Common myeloid progenitor, CD34-positive (primary cell): ENCODE measurements around the gene KRT32.

Experiments used
- CTCF ChIA-PET: fragments of 350-600 bp; sonication (Branson Sonifier 250); formaldehyde crosslinking; loops from one replicate; lab custom pipeline; 2021; ENCODE audit warnings: antibody characterized with exemption; lab: Charles Lee
- POLR2A ChIA-PET: fragments of 350-600 bp; sonication (Branson Sonifier 250); formaldehyde crosslinking; loops from one replicate; lab custom pipeline; 2021; ENCODE audit warnings: antibody characterized with exemption; lab: Charles Lee
- DNase-seq, 3 donors: peaks; one replicate each; pipeline versions ENCODE4 v3.0.0 to v3.0.0-alpha.2; 2013
- H3K27ac ChIP-seq, 2 experiments: 1 replicate in 1 of 2; 2 replicates in 1 of 2; pipeline ENCODE4 v1.7.0; 2013; ENCODE audit warnings: inconsistent platforms in 2 of 2, low read length in 2 of 2, mild to moderate bottlenecking in 2 of 2, low read depth in 1 of 2, moderate library complexity in 1 of 2; ENCODE audit not compliant: severe bottlenecking in 2 of 2, insufficient read depth in 1 of 2, poor library complexity in 1 of 2
- H3K27me3 ChIP-seq, 5 experiments: replicated peaks in 2 of 5; 1 replicate in 3 of 5; 2 replicates in 2 of 5; pipeline versions ENCODE4 v1.6.1 to v1.7.0; 2013; ENCODE audit warnings: low read length in 4 of 5, mild to moderate bottlenecking in 2 of 5, moderate library complexity in 2 of 5, inconsistent platforms in 1 of 5; ENCODE audit not compliant: insufficient read depth in 5 of 5, control insufficient read depth in 4 of 5
- H3K36me3 ChIP-seq, 4 experiments: 1 replicate in 2 of 4; 2 replicates in 2 of 4; pipeline versions ENCODE4 v1.6.1 to v1.7.0; 2013; ENCODE audit warnings: low read length in 3 of 4, control low read depth in 1 of 4, mild to moderate bottlenecking in 1 of 4; ENCODE audit not compliant: control insufficient read depth in 4 of 4, insufficient read depth in 4 of 4
- H3K4me1 ChIP-seq, 4 experiments: 1 replicate in 3 of 4; 2 replicates in 1 of 4; pipeline versions ENCODE4 v1.6.1 to v1.7.1; 2013; ENCODE audit warnings: low read length in 3 of 4, mild to moderate bottlenecking in 3 of 4, control low read depth in 1 of 4, inconsistent platforms in 1 of 4, moderate library complexity in 1 of 4; ENCODE audit not compliant: control insufficient read depth in 4 of 4, insufficient read depth in 4 of 4; ENCODE audit errors: control extremely low read depth in 1 of 4
- H3K4me3 ChIP-seq, 7 experiments: 1 replicate in 4 of 7; 2 replicates in 3 of 7; pipeline versions ENCODE4 v1.5.1 to v1.7.0; 2013; ENCODE audit warnings: mild to moderate bottlenecking in 7 of 7, low read length in 6 of 7, moderate library complexity in 6 of 7, inconsistent platforms in 2 of 7, low read depth in 2 of 7, control low read depth in 1 of 7; ENCODE audit not compliant: insufficient read depth in 4 of 7, control insufficient read depth in 1 of 7; ENCODE audit errors: extremely low read depth in 1 of 7
- H3K9me3 ChIP-seq, 5 experiments: 1 replicate in 4 of 5; 2 replicates in 1 of 5; pipeline versions ENCODE4 v1.6.1 to v1.7.1; 2013; ENCODE audit warnings: low read length in 4 of 5, mild to moderate bottlenecking in 2 of 5, inconsistent platforms in 1 of 5, low read depth in 1 of 5, moderate library complexity in 1 of 5; ENCODE audit not compliant: control insufficient read depth in 4 of 5, insufficient read depth in 2 of 5; ENCODE audit errors: control extremely low read depth in 1 of 5
- WGBS: methylation state at CpG from one replicate; pipeline ENCODE4 v1.1.5; 2013; ENCODE audit not compliant: insufficient coverage; 5-methylcytosine and 5-hydroxymethylcytosine counted together

The KRT32 gene

GRCh38 chr17:41464173-41464572 lies 3.0 kb downstream of the KRT32 start:
- peaks cover 0 to 12% (median 4%) of the 10 kb centered on the region in 5 experiments for H3K9me3 ChIP-seq
- H3K27ac ChIP-seq = no peak overlapping the region
- no peaks in the 10 kb centered on the region for H3K4me1 ChIP-seq
- no peaks in the 10 kb centered on the region for H3K36me3 ChIP-seq
- DNase-seq = no peak
- H3K4me3 ChIP-seq = no peak overlapping the region
- 95% methylated on average over 8 of the region's 11 CpGs for WGBS
- peaks cover 0 to 8% (median 2%) of the 10 kb centered on the region in 5 experiments for H3K27me3 ChIP-seq
- ChIA-PET CTCF (interaction anchor here (0.7 kb wide), 1 partner anchor 146 kb away, joined by 3 read pairs; no protein-coding TSS in a partner anchor), POLR2A (no interaction called here)

GRCh38 chr17:41463746-41464145 lies 3.4 kb downstream of the KRT32 start:
- POLR2A ChIA-PET = no interaction called here
- no peak overlapping the region for H3K27ac ChIP-seq
- WGBS = 96% methylated on average over 8 of the region's 8 CpGs
- no peaks in the 10 kb centered on the region for H3K36me3 ChIP-seq
- no peak for DNase-seq
- CTCF ChIA-PET = no interaction called here
- H3K9me3 ChIP-seq = peaks cover 0 to 12% (median 4%) of the 10 kb centered on the region in 5 experiments
- H3K27me3 ChIP-seq = peaks cover 0 to 8% (median 2%) of the 10 kb centered on the region in 5 experiments
- no peaks in the 10 kb centered on the region for H3K4me1 ChIP-seq
- no peak overlapping the region for H3K4me3 ChIP-seq

GRCh38 chr17:41462705-41463104 lies 4.5 kb downstream of the KRT32 start:
- 78% methylated on average over 12 of the region's 15 CpGs for WGBS
- Histone ChIP-seq H3K27me3 (peaks cover 0 to 10% (median 0%) of the 10 kb centered on the region in 5 experiments), H3K4me1 (no peaks in the 10 kb centered on the region), H3K27ac (no peak overlapping the region), H3K36me3 (no peaks in the 10 kb centered on the region), H3K9me3 (peaks cover 0 to 3% (median 0%) of the 10 kb centered on the region in 5 experiments), H3K4me3 (no peak overlapping the region)
- CTCF ChIA-PET = no interaction called here
- DNase-seq = no peak
- POLR2A ChIA-PET = no interaction called here

GRCh38 chr17:41457676-41458075 lies 9.5 kb downstream of the KRT32 start:
- Histone ChIP-seq H3K4me3 (no peak overlapping the region), H3K27me3 (peaks cover 0 to 15% (median 0%) of the 10 kb centered on the region in 5 experiments), H3K36me3 (no peaks in the 10 kb centered on the region), H3K27ac (no peak overlapping the region), H3K9me3 (no peaks in the 10 kb centered on the region), H3K4me1 (peaks cover 0 to 5% (median 2%) of the 10 kb centered on the region in 4 experiments)
- CTCF ChIA-PET = no interaction called here
- POLR2A ChIA-PET = interaction anchor here (0.5 kb wide), 1 partner anchor 204 kb away, joined by 3 read pairs; no protein-coding TSS in a partner anchor
- 100% methylated on average over 4 of the region's 4 CpGs for WGBS
- no peak for DNase-seq

- Histone ChIP-seq H3K27me3 (peaks cover 0 to 14% (median 0%) of the 10 kb centered on the region in 5 experiments), H3K9me3 (no peaks in the 10 kb centered on the region), H3K27ac (no peak overlapping the region), H3K4me1 (peaks cover 0 to 5% (median 2%) of the 10 kb centered on the region in 4 experiments), H3K4me3 (no peak overlapping the region), H3K36me3 (no peaks in the 10 kb centered on the region)
- CTCF ChIA-PET = no interaction called here
- 100% methylated on average over 1 of the region's 3 CpGs for WGBS
- DNase-seq = no peak
- POLR2A ChIA-PET = no interaction called here
Measured at GRCh38 chr17:41456204-41456603, 11.0 kb downstream of the KRT32 start.

- no peak overlapping the region for H3K4me3 ChIP-seq
- peaks cover 0 to 5% (median 2%) of the 10 kb centered on the region in 4 experiments for H3K4me1 ChIP-seq
- POLR2A ChIA-PET = no interaction called here
- H3K9me3 ChIP-seq = no peaks in the 10 kb centered on the region
- no peaks in the 10 kb centered on the region for H3K36me3 ChIP-seq
- DNase-seq = no peak
- CTCF ChIA-PET = no interaction called here
- peaks cover 0 to 14% (median 0%) of the 10 kb centered on the region in 5 experiments for H3K27me3 ChIP-seq
- no peak overlapping the region for H3K27ac ChIP-seq
- 100% methylated on average over 1 of the region's 1 CpG for WGBS
Measured at GRCh38 chr17:41455236-41455635, 11.9 kb downstream of the KRT32 start.

GRCh38 chr17:41453066-41453465 lies 14.1 kb downstream of the KRT32 start:
- CTCF ChIA-PET = interaction anchor here (1.4 kb wide), 1 partner anchor 96 kb away, joined by 5 read pairs; no protein-coding TSS in a partner anchor
- peaks cover 0 to 6% (median 0%) of the 10 kb centered on the region in 5 experiments for H3K27me3 ChIP-seq
- POLR2A ChIA-PET = no interaction called here
- no peaks in the 10 kb centered on the region for H3K9me3 ChIP-seq
- no peak overlapping the region for H3K4me3 ChIP-seq
- no peak overlapping the region for H3K27ac ChIP-seq
- peak; percentile 2 to 69 (median 60) for DNase-seq
- H3K4me1 ChIP-seq = peaks cover 0 to 5% (median 2%) of the 10 kb centered on the region in 4 experiments
- WGBS = 64% methylated on average over 3 of the region's 3 CpGs
- H3K36me3 ChIP-seq = no peaks in the 10 kb centered on the region
